HG03432 (cell line): Measurements from ENCODE around the gene NYNRIN.
"Not testable (repeated sequence)": the region's sequence is repeated elsewhere in the genome, so short reads cannot be mapped to it uniquely, and the experiment has no call there.

Source experiments
- ATAC-seq: cut with Tn5 transposase; IDR thresholded peaks from one replicate; pipeline ENCODE4 v1.9.1; 2021; ENCODE audit warnings: mild to moderate bottlenecking, moderate library complexity; ENCODE audit not compliant: unreplicated experiment

Gene NYNRIN

DNA sequence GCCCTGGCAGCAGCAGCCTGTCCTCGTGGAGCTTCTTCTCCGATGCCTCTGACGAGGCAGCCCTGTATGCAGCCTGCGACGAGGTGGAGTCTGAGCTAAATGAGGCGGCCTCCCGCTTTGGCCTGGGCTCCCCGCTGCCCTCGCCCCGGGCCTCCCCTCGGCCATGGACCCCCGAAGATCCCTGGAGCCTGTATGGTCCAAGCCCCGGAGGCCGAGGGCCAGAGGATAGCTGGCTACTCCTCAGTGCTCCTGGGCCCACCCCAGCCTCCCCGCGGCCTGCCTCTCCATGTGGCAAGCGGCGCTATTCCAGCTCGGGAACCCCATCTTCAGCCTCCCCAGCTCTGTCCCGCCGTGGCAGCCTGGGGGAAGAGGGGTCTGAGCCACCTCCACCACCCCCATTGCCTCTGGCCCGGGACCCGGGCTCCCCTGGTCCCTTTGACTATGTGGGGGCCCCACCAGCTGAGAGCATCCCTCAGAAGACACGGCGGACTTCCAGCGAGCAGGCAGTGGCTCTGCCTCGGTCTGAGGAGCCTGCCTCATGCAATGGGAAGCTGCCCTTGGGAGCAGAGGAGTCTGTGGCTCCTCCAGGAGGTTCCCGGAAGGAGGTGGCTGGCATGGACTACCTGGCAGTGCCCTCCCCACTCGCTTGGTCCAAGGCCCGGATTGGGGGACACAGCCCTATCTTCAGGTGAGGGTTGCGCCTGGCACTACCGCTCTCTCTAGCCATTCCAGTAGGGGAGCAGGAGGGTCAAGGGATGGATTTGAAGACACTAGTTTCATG is 28.7 kb upstream of the NYNRIN start:
- ATAC-seq: no peak

DNA sequence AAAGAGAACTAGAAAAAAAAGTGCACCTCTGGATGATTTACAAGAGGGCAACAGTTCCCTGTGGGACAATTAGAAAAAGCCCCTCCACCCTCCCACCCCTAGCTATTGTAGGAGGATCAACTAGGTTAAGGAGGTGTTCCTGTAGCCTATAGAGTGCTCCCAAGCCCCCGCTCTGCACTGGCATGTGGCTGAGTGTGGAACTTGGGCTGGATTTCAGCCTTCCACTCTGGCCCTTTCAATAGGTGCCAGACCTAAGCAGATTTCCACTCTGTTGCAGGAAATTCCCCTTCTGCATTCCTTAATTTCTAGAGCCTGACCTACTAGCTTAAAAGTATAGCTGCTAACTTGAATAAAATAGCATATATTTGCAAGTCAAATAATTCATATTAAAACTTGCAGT is 28.1 kb upstream of the NYNRIN start:
- ATAC-seq: no peak

DNA sequence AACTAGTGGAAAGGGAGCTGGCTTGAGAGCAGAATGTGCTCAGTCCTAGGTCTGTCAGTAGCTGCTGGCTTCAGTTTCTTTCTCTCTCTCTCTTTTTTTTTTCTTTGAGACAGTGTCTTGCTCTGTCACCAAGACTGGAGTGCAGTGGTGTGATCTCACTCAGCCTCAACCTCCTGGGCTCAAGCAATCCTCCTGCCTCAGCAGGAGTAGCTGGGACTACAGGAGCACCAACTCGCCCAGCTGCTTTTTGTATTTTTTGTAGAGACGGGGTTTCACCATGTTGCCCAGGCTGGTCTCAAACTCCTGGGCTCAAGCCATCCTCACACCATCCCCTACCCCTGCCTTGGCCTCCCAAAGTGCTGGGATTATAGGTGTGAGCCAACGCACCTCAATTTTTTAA is 27.2 kb upstream of the NYNRIN start:
- not testable (repeated sequence) for ATAC-seq

DNA sequence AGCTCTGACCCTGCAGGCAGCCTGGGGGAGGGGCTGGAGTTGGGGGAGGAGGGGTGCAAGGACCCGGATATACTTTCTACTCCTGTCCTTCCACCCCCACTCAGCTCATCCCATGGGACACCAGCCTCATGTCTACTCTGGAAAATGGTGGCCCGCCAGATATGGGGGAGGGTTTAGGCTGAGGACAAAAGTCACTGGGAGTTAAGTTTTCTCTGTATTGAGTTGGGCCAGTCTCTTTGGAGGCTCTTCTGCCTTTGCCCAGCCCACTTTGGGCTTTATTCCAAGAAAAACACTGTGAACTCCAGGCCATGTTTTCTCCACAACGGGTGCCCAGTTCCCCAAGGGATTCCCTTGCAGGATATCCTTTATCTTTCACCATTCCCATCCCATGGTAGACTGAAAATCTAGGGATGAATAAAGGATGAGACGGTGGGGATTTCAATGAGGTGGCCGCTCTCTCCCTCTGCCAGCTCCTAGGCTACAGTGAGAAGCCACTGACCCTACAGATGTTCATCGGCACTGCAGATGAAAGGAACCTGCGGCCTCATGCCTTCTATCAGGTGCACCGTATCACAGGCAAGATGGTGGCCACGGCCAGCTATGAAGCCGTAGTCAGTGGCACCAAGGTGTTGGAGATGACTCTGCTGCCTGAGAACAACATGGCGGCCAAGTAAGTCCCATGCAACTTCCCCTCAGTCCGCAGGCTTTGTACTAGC is 25.9 kb upstream of the NYNRIN start:
- no peak for ATAC-seq

DNA sequence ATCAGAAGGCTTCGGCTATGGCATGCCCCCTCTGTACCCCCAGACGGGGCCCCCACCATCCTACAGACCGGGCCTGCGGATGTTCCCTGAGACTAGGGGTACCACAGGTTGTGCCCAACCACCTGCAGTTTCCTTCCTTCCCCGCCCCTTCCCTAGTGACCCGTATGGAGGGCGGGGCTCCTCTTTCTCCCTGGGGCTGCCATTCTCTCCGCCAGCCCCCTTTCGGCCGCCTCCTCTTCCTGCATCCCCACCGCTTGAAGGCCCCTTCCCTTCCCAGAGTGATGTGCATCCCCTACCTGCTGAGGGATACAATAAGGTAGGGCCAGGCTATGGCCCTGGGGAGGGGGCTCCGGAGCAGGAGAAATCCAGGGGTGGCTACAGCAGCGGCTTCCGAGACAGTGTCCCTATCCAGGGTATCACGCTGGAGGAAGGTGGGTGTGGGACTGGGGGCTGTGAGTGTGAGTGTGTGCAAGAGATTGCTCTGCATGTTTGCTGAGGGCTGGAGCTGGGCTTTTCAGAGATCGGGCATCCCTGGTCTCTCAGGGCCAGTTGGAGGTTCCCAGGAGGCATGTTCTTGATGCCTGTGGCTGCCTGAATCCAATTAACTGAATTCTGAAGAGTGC is 22.2 kb upstream of the NYNRIN start:
- no peak for ATAC-seq

DNA sequence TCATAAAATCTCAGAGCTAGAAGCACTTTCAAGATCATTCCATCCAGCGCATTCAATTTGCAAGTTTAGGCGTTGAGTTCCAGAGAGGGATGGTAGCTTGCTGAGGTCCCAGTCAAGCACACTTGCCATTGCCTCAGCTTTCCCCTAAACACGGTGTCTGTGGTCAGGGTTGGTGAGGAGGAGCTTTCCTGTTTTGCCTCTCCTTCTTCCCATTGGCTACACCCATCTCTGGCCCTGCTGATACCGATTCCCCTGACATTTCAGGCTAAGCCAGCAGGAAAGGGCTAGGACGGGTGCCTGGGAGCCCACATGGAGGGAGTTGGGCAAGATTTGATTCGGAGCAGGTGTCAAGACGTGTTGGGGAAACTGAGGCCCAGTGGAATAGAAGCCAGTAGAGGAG is 21.7 kb upstream of the NYNRIN start:
- no peak for ATAC-seq

DNA sequence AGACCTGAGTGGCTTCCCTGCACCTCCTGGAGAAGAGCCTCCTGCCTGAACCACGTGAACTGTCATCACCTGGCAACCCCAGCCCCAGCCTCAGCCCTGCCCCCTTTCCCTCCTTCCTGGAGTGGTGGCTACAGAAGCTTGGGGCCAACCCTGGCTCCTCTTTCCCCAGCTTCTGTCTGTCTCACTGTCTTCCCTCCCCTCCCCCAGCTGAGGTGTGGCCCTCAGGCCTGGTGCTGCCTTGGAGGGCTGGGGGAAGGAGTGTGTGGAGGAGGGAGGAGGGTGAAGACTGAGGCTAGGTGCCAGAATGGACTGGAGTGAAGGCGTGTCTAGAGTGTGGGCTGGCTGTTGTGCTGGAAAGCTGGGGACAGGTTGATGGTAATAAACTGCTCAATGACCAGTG is 21.1 kb upstream of the NYNRIN start:
- ATAC-seq: no peak

DNA sequence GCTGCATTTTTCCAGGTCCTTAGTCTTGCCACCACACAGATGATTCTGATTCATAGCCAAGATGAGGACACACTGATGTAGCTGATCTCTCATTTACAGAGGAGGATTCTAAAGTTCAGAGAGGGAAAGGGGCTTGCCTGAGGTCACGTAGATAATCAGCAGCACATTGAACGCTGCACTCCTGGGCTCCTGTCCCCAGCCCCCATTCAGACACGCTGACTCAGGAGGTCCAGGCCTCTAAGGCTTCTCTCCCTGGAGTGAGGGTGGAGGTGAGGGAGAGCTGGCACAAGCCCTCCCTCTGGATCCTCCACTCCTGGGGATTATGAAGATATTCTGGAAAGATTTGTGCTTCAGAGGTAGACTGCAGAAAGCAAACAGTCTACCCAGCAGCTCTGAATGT is 20.5 kb upstream of the NYNRIN start:
- ATAC-seq: no peak

DNA sequence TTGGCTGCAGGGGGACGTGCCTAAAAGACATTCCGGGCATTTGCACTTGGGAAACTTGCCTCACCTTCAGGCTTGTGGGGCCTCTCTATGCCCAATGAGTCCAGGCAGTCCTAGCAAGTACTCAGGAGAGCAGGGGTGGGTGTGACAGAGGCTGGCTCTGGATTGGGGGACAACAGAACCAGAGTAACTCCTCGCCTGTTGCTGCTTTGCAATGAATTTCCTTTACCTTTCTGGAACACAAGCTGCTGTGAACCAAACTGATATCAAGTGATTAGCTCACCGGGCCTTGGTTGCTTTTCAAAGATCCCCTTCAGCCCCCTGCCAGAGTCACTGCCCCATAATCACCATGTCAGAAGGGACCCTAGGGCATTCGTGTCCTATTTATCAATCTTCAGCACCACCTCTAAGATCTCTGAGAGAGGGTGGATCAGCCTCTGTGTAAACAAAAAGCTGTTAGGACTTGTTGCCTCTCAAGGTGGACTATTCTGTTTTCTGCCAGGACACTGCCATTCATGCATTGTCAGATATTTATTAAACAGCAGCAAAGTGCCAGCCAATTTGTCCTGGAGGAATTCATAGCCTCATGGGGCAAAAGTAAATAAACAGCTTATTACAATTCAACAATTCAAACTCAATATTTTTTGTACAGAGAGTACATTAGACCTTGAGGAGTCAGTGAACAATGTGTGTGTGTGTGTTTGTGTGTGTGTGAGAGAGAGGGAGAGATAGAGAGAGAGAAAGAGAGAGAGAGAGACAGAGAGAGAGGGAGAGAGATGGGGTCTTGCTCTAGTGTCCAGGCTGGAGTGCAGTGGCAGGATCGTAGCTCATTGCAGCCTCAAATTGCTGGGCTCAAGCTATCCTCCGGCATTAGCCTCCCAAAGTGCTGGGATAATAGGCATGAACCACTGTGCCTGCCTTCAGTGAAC is 19.6 kb upstream of the NYNRIN start:
- no peak for ATAC-seq

DNA sequence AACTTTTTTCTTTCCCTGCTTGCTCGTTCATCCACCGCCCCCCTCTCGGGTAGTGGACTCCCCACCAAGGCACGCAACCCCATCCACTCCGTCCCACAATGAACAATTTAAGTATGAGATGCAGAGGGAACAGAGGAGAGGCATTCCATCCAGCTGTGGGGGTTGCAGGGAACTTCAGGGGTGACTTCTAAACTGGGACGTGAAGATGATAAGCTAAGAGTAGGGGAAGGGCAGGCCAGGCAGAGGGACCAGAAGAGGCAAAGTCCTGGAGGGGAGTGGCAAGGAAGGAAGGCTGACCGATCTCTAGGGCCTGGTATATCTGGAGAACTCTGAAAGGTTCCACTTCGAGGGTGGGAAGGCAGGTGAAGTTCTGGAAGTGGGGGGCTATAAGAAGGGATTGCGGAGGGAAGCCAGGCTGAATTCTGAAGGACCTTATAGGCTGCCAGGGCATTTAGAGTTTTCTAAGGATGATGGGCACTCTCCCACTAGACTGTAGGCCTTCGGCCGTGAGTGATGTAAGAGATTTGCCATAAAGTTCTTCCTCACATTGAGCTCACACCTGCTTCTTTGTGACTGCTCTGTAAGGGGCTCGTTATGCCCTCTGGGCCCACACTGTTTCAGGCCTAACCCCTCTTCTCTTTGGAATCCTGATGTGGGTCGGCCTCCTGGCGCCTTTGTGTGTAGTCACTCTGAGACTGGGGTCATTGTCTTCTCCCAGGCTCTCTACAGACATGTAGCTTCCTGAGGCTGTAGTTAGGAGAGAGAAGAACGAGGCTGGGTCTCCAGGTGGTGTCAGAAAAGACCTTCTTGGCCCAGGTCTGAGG is 18.7 kb upstream of the NYNRIN start:
- no peak for ATAC-seq

DNA sequence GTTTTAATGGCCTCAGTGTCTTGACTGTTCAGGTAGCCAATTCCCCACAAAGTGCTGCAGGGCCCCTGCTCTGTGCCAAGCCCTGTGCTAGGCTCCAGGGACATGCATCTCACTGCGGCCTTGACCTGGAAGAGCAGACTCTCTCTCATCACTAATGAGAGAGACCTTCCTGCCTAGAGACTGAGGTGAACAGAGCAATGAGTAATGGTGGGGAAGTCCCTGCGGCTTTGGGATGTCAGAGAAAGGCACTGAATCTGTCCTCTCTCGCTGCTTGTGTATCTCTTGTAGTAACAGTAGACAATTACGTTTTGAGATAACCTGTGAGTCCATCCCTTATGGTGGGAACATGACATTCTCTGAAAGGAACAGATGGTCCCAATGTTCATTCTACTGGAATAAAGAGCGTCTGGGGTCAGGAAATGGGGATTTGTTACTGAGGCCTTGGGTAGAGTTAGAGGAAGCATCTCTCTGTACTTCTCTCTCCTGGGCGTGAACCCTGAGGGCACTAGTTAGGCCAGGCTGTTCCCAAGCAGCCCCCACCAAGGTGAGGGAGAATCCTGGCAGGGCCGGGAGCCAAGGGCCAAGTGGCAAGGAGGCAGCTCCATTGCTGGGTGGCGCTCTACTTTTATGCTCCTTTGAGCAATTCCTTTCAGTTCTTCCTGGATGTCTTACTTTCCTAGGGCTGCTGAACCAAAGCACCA is 17.3 kb upstream of the NYNRIN start:
- peak; percentile 64 for ATAC-seq

DNA sequence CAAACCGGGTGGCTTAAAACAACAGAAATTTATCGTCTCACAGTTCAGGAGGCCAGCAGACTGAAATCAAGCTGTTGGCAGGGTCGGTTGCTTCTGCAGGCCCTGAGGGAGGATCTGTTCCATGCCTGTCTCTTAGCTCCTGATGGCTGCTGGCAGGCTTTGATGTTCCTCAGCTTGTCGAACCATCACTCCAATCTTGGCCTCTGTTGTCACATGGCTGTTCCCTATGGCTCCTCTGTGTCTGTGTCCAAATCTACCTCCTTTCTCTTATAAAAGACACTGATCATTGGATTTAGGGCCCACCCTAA is 16.8 kb upstream of the NYNRIN start:
- ATAC-seq: no peak

DNA sequence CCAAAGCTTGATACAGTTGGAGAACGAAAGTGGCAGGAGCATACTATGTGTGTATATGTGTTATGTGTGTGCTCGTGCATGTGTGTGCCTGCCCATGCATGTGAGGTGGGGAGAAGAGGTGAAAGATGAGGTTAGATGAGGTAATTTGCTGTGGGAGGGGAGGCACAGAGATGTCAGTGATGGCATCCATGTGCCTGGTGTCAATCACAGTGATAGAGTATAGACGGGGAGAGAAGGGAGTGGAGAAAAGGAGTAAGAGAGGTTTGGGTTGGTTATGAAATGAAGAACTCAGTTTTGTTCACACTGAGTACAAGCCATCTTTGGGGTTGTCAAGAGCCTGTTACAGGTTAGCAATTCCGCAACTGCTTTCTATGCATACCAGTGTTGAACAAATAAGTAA is 14.6 kb upstream of the NYNRIN start:
- ATAC-seq: no peak

DNA sequence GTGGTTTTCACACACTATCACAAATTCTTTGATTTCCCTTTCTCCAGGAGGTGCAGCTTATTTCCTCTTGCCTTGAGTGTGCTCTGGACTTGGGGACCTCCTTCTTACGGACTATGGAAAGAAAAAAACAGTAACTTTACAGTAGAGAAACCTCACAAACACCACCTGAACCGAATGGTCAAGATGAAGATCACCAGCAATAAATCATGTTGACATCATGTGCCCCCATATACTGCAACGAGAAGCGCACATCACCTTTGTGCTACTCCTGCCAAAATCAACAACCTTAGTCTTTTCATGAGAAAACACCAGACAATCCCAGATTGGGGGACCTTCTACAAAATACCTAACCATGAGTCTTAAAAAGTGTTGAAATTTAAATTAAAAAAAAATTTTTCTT is 13.3 kb upstream of the NYNRIN start:
- no peak for ATAC-seq

DNA sequence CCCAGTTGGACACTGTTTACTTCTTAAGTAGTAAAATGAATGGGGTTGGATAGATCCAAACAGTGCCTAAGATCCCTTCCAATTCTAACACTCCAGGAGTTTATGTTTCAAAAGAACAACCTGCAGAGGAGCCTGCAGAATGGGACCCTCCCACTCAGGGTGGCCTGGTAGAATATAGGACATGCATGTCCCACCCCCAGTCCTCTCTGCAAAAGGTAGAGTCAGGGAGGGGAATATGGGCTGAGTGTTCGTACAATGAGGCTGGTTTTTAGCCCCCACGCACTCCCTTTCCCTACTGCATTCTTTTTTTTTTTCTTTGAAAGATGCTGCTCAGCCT is 11.8 kb upstream of the NYNRIN start:
- no peak for ATAC-seq

DNA sequence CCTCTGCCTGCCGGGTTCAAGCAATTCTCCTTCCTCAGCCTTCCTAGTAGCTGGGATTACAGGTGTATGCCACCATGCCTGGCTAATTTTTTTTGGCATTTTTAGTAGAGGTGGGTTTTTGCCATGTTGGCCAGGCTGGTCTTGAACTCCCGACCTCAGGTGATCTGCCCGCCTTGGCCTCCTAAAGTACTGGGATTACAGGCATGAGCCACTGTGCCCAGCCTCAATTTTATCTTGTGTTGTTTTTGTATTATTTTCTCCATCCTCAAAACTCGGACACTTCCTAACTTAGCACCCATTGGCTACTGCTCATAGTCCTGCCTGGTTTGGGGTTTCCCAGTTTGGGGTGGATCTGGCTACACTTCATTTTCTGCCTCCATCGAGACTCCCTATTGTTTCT is 11.2 kb upstream of the NYNRIN start:
- ATAC-seq: not testable (repeated sequence)

DNA sequence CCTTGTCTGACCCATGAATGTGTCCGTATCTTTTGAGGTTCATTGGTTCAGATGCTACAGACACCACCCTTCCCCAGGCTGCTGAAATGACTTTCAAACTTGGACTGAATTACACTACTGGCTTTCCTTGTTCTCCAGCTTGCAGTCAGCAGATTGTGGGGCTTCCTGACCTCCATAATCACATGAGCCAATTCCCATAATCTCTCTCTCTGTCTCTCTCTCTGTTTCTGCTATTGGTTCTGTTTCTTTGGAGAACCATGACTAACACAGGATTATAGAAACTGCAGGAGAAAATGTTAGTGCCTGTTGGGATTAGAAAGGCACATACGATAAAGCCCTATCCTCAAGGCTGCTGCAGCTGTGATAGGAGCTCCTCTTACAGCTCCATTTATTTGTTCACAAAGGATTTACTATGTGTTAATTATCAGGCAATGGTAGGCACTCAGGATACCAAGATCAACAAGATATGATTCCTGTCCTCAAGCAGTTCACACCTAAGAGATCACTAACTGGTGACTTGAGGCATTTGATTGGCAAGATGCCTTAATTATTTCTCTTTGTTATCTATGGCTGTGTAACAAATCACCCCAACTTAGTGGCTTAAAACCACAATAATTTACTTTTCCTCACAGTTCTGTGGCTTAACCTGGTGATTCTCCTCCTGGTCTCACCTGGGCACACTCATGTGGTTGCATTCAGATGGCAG is 10.2 kb upstream of the NYNRIN start:
- ATAC-seq: no peak

DNA sequence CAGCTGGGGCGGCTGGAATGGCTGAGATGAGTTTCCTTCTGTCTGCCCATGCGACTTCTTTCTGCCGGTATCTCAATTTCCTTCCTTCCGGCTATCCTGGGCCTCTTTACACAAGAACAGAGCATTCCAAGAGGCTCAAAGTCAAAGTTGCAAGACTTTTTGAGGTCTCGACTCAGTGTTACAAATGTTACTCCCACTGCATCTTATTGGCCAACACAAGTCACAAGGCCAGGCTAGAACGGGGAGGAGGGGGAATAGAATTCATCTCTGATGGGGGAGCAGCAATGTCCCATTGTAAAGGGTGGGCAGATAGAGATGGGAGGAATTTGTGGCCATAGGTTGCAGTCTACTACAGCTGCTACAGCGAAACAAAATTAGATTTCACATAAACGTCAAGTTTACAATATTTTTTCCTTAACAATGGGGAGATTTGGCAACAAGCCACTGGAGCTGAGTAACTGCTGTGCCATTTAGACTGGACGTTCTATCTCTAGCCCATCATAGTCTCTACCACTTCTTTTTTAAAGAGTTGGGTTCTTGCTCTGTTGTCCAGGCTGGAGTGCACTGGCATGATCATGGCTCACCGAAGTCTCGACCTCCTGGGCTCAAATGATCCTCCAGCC is 9.5 kb upstream of the NYNRIN start:
- ATAC-seq: no peak
